HEK293 (cell line): ENCODE measurements around the gene AQP1.
A peak's percentile ranks its signal among the peaks of the same experiment; 100 is the strongest.

ENCODE experiments used
- CTCF ChIA-PET: fragments of 350-600 bp; formaldehyde crosslinking; extraction: SDS; loops from one replicate; lab custom pipeline; 2021; ENCODE audit warnings: antibody characterized with exemption; lab: Yijun Ruan, JAX
- POLR2A ChIA-PET: fragments of 300-600 bp; formaldehyde crosslinking; extraction: SDS; loops from one replicate; lab custom pipeline; 2020; ENCODE audit warnings: antibody characterized with exemption, inconsistent platforms; lab: Yijun Ruan, JAX
- H3K27ac ChIP-seq: fragments of 200-500 bp; sonication (Bioruptor generic); 2 replicates; pipeline ENCODE4 v1.5.1; 2014; ENCODE audit warnings: low read depth, low read length, control low read depth, inconsistent platforms; ENCODE audit errors: extremely low read depth
- H3K36me3 ChIP-seq, 2 experiments: fragments of 200-500 bp in 1 of 2; sonication (Bioruptor generic) in 1 of 2; 1 replicate in 1 of 2; 2 replicates in 1 of 2; pipeline ENCODE4 v1.5.1; 2014 to 2017; ENCODE audit warnings: inconsistent platforms in 2 of 2, low read length in 2 of 2; ENCODE audit not compliant: control insufficient read depth in 2 of 2, insufficient read depth in 1 of 2
- H3K4me1 ChIP-seq: fragments of 200-500 bp; sonication (Bioruptor generic); 2 replicates; pipeline ENCODE4 v1.5.1; 2014; ENCODE audit warnings: mild to moderate bottlenecking, low read length, inconsistent platforms; ENCODE audit not compliant: control insufficient read depth, insufficient read depth
- H3K4me3 ChIP-seq: 2 replicates; pipeline ENCODE4 v1.5.1; 2011; ENCODE audit warnings: low read depth, mild to moderate bottlenecking, control low read depth, low read length, moderate library complexity
- H3K9me3 ChIP-seq: fragments of 200-500 bp; sonication (Bioruptor generic); 2 replicates; pipeline ENCODE4 v1.5.1; 2014; ENCODE audit warnings: low read depth, low read length, inconsistent platforms; ENCODE audit not compliant: control insufficient read depth, insufficient read depth
- BCL11A ChIP-seq: fragments of 450-650 bp; formaldehyde crosslinking; IDR thresholded peaks from 2 replicates; pipeline ENCODE4 v1.5.1; 2016; ENCODE audit warnings: low read depth, missing biosample characterization, missing genetic modification characterization
- EGR2 ChIP-seq: fragments of 450-650 bp; formaldehyde crosslinking; IDR thresholded peaks from 2 replicates; pipeline ENCODE4 v1.5.1; 2016; ENCODE audit warnings: low read depth, missing biosample characterization, missing genetic modification characterization
- SP2 ChIP-seq: fragments of 450-650 bp; formaldehyde crosslinking; IDR thresholded peaks from 2 replicates; pipeline ENCODE4 v1.5.1; 2016; ENCODE audit warnings: missing biosample characterization, missing genetic modification characterization
- ZIC2 ChIP-seq: fragments of 450-650 bp; formaldehyde crosslinking; IDR thresholded peaks from 2 replicates; pipeline ENCODE4 v1.5.1; 2016; ENCODE audit warnings: missing biosample characterization, missing genetic modification characterization
- ZNF398 ChIP-seq: fragments of 450-650 bp; formaldehyde crosslinking; IDR thresholded peaks from 2 replicates; pipeline ENCODE4 v1.5.1; 2017; ENCODE audit warnings: missing biosample characterization, missing genetic modification characterization
- ZNF449 ChIP-seq: fragments of 450-650 bp; formaldehyde crosslinking; IDR thresholded peaks from 2 replicates; pipeline ENCODE4 v1.5.1; 2017; ENCODE audit warnings: missing biosample characterization, mild to moderate bottlenecking, missing genetic modification characterization, moderate library complexity
- ZNF596 ChIP-seq: fragments of 450-650 bp; IDR thresholded peaks from 2 replicates; pipeline ENCODE4 v1.5.0; 2018; ENCODE audit warnings: missing biosample characterization, mild to moderate bottlenecking, missing genetic modification characterization, moderate library complexity
- TF ChIP-seq, protein P1 (sequence below): fragments of 450-650 bp; formaldehyde crosslinking; IDR thresholded peaks from 2 replicates; pipeline ENCODE4 v1.5.1; 2016; ENCODE audit warnings: missing biosample characterization, missing genetic modification characterization, borderline replicate concordance
- TF ChIP-seq, protein P2 (sequence below): fragments of 450-650 bp; formaldehyde crosslinking; IDR thresholded peaks from 2 replicates; pipeline ENCODE4 v1.5.1; 2016; ENCODE audit warnings: missing biosample characterization, missing genetic modification characterization
- TF ChIP-seq, protein P3 (sequence below): fragments of 450-650 bp; formaldehyde crosslinking; IDR thresholded peaks from 2 replicates; pipeline ENCODE4; 2016; ENCODE audit warnings: missing biosample characterization, missing genetic modification characterization

Gene AQP1

DNA sequence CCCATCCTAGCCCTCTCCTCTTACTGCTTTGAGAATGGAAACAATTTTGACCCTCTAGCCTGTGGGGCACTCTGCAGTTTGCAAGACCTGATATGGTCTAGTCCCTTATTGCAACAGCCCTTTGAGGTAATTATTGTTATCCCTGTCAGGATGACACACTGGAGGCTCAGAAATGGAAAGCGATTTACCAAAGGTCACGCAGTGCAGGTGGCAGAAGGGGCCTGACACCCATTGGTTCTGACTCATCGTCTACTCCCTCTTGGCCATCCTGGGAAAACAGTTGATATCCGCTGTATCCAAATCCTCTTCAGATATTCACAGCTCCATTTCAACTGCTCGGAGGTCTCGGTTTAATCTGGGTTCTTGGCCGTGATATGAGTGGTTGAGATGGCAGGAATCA, 44.7 kb upstream of the AQP1 start (continued):
- TF ChIP-seq, protein P1, sequence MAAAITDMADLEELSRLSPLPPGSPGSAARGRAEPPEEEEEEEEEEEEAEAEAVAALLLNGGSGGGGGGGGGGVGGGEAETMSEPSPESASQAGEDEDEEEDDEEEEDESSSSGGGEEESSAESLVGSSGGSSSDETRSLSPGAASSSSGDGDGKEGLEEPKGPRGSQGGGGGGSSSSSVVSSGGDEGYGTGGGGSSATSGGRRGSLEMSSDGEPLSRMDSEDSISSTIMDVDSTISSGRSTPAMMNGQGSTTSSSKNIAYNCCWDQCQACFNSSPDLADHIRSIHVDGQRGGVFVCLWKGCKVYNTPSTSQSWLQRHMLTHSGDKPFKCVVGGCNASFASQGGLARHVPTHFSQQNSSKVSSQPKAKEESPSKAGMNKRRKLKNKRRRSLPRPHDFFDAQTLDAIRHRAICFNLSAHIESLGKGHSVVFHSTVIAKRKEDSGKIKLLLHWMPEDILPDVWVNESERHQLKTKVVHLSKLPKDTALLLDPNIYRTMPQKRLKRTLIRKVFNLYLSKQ (tag by site-specific recombination): no peak
- TF ChIP-seq ZNF449 (tag by site-specific recombination) (no peak), SP2 (tag by site-specific recombination) (no peak), ZNF398 (tag by site-specific recombination) (no peak), BCL11A (tag by site-specific recombination) (no peak)

DNA sequence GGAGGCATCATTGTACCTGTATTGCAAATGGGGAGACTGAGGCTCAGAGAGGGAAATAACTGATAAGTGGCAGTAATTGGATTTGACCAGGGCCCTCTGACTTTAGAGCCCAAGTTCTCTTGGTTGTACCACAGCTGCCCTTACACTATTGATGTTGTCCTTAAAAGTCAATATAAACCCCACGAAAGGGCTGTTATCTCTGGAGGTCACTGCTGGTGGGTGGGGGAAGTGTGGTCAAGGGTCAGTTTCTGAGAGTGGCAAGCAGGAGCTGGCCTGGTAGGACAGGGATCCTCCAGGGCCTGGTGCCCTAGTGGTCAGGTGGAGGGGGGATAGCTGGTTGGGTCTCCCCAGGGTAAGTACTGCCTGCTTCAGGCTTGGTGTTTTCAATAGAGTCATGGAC, 44.2 kb upstream of the AQP1 start:
- ChIA-PET POLR2A (no interaction called here), CTCF (no interaction called here)
- TF ChIP-seq, protein P2, sequence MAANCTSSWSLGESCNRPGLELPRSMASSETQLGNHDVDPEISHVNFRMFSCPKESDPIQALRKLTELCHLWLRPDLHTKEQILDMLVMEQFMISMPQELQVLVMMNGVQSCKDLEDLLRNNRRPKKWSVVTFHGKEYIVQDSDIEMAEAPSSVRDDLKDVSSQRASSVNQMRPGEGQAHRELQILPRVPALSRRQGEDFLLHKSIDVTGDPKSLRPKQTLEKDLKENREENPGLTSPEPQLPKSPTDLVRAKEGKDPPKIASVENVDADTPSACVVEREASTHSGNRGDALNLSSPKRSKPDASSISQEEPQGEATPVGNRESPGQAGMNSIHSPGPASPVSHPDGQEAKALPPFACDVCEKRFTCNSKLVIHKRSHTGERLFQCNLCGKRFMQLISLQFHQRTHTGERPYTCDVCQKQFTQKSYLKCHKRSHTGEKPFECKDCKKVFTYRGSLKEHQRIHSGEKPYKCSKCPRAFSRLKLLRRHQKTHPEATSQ (tag by site-specific recombination): no peak
- TF ChIP-seq ZNF596 (tag by site-specific recombination) (no peak), EGR2 (tag by site-specific recombination) (no peak)
- Histone ChIP-seq H3K36me3 (peaks cover 0 to under 1% of the 10 kb centered on the region in 2 experiments; a peak in 1 of 3 replicates), H3K4me3 (no peak overlapping the region), H3K9me3 (no peaks in the 10 kb centered on the region), H3K4me1 (no peaks in the 10 kb centered on the region), H3K27ac (no peak overlapping the region)

DNA sequence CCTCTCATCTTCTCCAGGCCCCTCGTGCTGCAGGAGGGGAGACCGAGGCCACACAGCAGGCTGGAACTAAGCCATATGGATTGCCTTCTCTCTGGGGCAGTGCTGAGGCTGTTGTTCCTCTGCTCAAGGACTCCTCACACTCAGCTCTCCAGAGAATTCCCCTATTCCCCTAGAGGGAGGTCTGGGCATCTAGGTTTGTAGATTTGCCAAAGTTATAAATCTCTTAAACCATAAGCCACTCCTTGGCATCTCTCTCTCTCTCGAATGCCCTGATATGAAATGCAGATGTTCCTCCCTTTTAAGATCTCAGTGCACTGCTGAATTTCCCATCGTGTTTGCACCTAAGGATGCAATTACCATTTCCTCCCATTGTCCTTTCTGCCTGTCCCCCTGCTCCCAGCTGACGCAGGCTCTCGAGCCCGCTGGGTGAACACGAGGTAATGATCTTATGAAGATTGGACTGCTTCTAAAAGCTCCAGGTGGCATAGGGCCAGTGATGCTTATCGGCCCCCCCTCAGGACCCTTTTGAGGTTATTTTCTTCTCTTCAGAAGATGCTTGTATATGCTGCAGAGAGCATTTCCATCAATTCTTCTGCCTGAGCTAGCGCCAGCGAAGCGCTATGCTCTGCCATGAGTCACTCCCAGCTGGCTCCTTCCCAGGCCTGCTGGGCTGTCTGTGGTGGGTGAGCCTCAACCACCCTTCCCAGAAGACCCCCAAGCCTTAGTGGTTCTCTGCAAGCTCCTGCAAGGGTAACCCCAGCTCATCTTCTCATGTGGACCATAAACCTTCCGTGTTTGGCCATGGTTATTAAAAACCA, 41.6 kb upstream of the AQP1 start:
- CTCF ChIA-PET: interaction anchor here (0.5 kb wide), 1 partner anchor 13 kb away, joined by 3 read pairs; no protein-coding TSS in a partner anchor
- Histone ChIP-seq H3K4me3 (no peak overlapping the region), H3K27ac (no peak overlapping the region), H3K4me1 (no peaks in the 10 kb centered on the region), H3K9me3 (no peaks in the 10 kb centered on the region), H3K36me3 (peaks cover 0 to 7% of the 10 kb centered on the region in 2 experiments; a peak in 1 of 3 replicates)
- 0 out of 2 replicates have a peak, but pooled peaks have one; percentile 9 for TF ChIP-seq ZIC2
- TF ChIP-seq, protein P3, sequence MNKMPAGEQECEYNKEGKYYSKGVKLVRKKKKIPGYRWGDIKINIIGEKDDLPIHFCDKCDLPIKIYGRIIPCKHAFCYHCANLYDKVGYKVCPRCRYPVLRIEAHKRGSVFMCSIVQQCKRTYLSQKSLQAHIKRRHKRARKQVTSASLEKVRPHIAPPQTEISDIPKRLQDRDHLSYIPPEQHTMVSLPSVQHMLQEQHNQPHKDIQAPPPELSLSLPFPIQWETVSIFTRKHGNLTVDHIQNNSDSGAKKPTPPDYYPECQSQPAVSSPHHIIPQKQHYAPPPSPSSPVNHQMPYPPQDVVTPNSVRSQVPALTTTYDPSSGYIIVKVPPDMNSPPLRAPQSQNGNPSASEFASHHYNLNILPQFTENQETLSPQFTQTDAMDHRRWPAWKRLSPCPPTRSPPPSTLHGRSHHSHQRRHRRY: no peak
- TF ChIP-seq, protein P1 (tag by site-specific recombination): no peak
- POLR2A ChIA-PET: no interaction called here
